NCI-H1105 treated with DMSO at 0.1 percent for 48 hours (cell line): ENCODE measurements around the gene RAB11FIP5.

Source experiments
- DNase-seq: peaks from one replicate; lab custom pipeline; 2025; lab: John Stamatoyannopoulos, UW

Gene RAB11FIP5

DNA sequence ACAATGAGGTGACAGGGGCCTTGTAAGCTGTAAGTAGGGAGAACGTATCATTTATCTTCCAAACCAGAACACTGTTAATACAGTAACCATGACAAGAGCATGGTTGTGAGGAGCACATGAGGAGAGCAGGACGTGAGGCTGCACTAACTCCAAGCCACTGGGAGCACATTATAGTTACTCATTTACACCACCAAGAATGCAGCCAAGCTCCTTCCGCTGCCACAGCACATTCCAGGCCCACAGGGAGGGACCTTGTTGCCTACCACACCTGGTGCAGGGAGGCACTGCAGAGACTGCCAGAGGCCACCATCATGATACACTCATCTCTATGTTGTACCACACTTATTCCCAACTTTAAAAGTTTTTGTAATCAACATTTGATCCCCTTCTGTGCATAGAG, 27.8 kb downstream of the RAB11FIP5 start:
- no peak for DNase-seq

- no peak for DNase-seq
These were observed 28.6 kb downstream of the RAB11FIP5 start for GRCh38 chr2:73083886-73084800.

- no peak for DNase-seq
These were observed 30.0 kb downstream of the RAB11FIP5 start for GRCh38 chr2:73082523-73083410.

DNA sequence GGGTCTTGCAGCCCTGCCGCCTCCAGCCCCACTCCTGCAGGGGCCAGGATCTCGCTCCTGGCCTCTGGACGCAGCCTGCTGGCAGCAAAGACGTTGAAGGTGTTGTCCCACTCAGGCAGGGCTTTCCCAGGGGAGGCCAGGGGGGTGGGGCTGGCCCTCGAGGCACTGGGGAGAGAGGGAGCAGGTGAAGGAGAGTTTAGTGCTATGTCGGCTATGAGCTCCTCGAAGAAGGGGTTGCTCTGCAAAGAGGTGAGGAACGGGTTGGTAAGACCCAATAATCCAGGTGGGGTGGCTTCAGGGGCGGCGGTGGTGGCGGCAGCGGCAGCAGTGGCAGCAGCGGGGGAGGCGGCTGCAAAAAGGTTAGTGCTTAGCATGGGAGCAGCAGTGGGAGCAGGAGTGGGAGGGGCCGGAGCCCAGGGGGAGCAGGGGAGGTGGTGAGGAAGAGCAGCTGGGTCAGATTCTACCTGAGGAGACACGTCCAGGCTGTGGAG, 31.5 kb downstream of the RAB11FIP5 start:
- no peak for DNase-seq

DNA sequence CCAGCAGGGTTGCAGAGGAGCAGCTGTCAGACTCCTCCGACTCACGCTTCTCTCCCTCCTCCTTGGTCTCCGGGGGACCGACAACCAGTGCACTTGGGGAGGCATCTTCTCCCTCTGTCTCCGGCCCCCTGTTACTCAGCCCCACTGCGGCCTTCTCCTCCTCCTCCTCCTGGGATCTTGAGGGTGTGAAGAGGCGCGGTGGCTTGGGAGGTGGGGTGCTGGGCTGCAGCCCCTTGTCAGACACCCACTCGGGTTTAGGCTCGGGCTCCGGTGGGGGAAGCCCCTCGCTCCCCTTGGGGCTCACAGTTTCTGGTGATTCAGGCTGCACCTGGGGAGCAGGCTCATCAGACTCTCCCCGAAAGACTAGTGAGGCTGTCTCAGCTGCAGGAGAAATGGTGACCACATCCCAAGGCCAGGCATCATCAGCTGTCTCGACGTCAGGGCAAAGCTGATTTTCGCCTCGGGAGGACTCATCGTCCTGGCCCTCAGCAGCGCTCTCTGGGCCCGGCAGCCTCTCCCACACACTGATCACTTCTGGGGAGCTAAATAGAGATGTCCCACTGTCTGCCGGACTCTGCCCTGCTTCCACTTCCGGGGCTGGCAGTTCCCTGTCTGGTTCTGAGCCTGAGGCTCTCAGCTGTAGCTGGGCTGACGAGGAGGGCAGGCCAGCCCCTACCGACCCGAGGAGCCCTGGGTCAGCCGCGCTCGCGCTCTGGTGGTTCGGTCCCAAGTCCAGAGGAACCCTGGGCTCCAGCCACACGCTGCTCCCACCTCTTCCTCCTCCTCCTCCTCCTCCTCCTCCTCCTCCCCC, 32.2 kb downstream of the RAB11FIP5 start:
- no peak for DNase-seq

DNA sequence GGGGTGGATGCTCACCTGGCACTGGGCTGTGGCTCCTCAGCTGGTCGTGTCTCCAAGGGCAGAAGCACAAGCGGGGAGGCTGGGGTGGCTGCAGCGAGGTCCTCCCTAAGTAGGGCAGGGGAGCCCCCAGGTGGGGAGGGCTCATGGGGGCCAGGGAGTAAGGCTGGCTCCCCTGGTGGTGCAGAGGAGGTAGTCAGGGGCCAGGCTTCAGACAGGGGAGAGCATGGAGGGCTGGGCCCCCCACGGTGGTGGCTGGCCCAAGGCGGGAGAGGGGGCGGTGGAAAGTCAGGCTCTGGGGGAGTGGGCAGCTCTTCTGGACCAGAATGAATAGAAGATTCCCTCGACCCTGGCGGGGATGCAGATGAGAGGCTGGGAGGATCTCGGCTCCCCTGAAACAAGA, 33.1 kb downstream of the RAB11FIP5 start:
- no peak for DNase-seq

DNA sequence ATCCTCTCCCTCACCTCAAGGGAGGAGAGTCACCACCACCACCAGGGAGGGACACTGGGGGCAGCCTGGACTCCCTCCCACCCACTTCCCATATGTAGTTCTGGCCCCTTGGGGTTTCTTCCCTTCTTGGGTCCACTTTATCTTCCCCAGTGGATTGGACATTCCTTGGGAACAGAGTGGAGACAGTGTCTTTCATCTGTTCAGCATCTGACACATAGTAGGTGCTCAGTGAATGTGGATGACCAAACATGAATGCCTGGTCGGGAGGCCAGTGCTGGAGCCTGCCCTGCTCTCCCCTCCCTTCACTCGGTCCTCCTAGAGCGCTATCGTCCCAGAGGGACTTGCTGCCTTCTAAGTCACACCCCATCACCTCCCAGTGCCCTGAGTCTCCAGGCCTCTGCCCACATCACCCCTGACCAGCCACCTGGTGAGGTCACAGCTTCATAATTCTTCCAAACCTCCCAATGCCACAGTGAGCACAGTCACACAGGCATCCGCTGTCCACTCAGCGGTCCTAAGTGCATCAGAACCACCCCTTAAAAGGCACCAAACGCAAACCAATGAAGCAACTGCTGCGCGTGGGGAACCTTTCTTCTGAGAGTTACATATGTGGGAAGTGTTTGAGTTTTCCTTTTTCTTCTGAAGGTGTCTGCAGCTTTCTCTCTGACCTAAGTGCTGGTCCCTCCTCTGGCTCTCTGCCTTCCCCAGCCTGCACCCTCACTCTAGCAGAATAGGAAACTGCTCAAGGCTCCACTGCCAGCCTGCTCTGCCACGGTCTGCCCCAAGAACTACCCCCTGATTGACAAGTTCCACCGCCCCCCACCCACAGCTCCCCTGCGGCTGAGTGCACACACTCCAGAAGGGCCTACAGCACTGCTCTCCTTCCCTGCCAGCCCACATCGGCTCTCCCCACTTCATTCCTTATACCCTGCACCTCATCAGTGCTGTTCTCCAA, 34.0 kb downstream of the RAB11FIP5 start:
- DNase-seq, result no peak

GRCh38 chr2:73077424-73077795, 35.3 kb downstream of the RAB11FIP5 start:
- DNase-seq, result no peak

DNA sequence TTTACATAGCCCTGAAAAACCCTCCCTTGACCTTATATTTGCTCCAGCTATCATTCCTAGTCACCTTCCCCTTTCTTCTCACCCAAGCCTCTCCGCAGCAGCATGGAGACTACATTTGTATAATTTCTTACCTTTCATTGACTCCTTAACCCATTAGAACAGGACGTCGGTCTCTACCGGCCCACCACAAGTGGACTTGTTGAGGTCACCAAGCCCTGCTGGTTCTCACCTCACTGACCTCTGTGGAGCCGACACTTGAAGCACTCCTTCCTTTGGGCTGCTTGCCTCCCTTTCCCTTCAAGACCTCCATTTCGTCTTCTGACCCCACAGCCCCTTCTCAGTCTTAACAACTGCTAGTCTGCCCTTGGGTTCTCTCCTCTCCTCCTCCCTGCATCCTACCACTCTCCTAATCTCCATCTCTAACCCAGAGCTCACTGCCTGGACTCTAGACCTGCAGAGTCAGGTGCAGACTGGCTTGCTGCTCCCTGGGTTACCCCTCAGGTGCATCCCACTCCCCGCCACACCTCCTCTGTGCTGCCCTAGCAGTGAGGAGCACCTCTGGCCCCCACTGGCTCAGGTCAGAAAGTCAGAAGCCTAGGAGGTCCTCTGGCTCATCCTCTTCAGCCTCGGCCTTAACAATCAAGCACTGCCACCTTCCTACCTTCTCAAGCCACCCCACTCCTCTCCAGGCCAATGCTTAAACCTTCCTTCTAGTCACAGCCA, 35.9 kb downstream of the RAB11FIP5 start:
- no peak for DNase-seq

DNA sequence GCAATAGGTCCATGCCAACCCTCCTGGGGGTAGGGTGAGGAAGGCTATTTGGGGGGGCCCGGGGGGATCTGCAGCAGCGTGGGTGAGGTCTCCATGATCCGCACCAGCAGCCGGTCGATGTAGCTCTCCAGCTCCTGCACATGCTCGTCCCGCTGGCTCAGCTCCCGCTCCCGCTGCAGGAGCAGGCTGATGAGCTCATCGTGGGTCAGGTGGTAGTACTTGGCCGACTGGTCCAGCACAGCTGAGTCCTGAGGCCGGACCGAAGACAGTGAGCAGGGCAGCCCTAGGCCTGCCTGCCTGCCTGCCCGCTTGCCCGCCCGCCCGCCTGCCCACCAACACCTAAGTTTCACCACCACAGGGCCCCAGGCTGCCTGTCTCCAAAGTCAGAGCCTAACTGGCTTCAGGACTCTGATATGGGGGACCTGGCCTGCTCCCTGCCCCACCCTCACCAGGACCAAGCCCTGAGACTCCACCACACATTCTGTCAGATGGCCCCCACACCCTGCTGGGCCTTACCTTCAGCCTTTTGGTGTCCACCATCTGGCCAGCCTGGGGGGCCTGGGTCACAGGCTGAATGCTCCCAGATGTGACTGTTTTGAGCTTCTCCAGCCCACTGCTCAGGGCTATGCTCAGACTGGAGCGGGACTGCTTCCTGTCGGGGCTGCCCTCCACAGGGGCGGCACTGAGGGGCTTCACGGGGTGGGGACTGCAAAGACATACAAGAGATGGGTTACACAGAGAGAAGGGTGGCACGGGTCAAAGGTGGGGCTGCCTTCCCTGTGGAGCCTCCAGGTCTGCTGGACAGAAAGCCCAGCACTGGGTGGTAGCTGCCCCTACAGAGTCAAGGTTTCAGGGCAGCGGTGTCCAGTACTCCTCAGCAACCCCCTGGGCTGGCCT, 37.0 kb downstream of the RAB11FIP5 start:
- DNase-seq, result no peak

DNA sequence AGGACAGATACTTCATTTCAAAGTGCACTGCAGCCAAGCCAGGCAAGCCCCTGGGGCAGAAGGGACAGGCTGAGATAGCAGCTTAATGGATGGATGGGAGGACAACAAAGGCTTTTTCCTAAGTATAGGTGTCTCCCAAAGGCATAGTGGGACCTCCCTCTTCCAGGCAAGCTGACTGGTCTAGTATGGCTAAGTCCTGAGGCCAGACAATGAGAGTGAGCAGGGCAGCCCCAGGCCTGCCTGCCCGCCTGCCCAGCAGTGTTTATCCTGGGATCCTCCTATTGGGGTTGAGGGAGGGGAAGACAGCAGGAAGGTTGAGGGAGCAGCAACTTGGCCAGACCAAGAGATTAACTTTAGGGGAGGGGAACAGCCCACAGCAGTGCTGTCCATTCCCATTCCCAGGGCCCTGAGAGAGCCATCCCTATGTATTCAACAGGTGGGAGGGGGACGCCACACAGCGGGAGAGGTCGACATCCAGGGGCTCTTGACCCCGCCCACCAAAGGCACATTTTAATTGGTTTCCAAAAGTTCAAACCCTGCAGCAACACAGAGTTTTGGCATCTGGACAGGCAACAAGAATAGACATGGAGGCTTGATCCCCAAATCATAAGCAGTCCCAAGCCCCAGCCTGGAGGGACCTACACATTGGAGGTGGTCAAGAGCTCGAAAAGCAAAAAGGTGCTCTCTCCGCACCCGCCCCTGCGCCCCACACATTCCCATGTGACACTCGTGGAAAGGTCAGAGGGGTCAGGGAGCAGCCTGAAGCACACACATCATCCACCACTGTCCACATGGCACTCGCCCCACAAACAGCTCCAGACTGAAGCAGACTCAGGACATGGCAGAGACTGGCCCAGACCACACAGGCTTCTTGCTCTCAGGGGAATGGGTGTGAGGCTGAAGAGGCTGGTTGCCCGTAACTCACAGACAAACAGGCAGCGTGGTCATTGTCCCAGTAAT, 38.4 kb downstream of the RAB11FIP5 start:
- DNase-seq, result no peak

GRCh38 chr2:73072416-73072815, 40.3 kb downstream of the RAB11FIP5 start:
- DNase-seq, result no peak

DNA sequence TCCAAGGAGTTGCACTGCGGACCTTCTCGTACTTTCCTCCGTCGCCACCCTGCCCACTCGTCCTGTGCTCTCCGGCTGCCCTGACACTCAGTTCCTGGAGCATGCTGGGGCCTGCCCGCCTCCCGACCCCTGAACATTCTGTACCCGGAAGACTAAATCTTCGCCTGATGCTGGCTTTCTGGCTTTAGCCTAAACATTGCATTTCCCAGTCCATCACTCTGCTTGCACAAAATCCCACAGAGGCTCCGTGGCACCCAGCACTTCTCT, 40.7 kb downstream of the RAB11FIP5 start:
- no peak for DNase-seq

GRCh38 chr2:73071360-73072128, 41.2 kb downstream of the RAB11FIP5 start, which contains the start of gene SFXN5:
Gene SFXN5, minus strand, starts transcription at chr2:73071712. Its CDS starts 7 bp downstream, at chr2:73071705.
- peak; percentile 94 for DNase-seq

DNA sequence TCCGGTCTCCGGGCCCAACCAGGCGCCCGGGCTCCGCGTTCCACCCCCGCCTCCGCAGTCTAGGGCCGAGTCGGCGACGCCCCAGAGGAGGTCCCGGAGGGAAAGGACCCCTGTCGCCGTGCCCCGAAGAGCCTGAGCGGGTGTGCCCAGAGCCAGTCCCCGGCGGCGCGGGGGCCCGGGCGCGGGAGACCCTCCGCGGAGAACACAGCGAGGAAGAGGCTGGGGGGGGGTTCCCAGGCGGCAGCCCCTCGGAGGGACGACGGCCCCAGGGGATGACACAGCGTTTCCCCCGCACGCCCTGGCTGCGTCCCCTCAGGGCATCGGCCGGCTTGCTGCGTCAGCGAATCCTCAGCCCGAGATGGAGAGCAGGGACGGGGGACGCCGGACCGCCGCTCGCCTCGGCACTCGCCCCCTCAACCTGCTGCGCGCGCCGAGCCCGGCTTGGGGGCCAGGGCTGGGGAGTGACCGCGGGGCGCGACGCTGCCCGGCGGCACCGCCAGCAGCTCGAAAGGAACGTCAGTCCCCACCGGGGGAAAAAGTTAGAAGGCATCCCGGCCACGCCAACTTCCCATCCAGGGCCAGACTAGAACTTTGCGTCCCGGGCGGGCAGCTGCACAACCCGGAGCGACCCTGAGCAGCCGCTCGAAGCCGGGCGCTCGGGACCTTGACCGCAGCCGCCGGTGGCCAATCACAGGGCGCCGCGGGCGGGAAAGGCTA, 41.9 kb downstream of the RAB11FIP5 start:
- DNase-seq, result no peak

- peak; percentile 5 for DNase-seq
These were observed 42.7 kb downstream of the RAB11FIP5 start for GRCh38 chr2:73069855-73070642.
